ENCODE data around the gene ERN1. TPM values are rescaled to one million over a fixed set of nuclear protein-coding genes. Genes with fewer than 3 reads are reported as not detected.

Gene ERN1
- total and polyA plus RNA-seq, 2 of the 8 experiments (the other 6 are each of a cell fraction or from before 2014, with no cell fraction given), result 1.8 to 3.9 TPM

- TF ChIP-seq YY1 (IDR thresholded peaks at IDR 0.05; ENCODE audit: low read depth, low read length), result no peak
- TF ChIP-seq POLR2A (IDR thresholded peaks at IDR 0.05; ENCODE audit: control extremely low read depth in 1 of 2, low read depth in 2 of 2, low read length in 2 of 2), result peak; percentile 75 to 76
- no peak for TF ChIP-seq SIX5 (IDR thresholded peaks at IDR 0.05; ENCODE audit: low read depth, low read length)
- TF ChIP-seq KDM1A (IDR thresholded peaks at IDR 0.05; ENCODE audit: borderline replicate concordance, low read length), result no peak
- no peak for TF ChIP-seq ATF3 (IDR thresholded peaks at IDR 0.05; ENCODE audit: insufficient read depth, low read depth, low read length)
- peak in 1 of 2 experiments; percentile 63; a peak in 1 of 4 replicates for TF ChIP-seq HDAC2 (IDR thresholded peaks at IDR 0.05; ENCODE audit: borderline replicate concordance in 1 of 2, low read depth in 2 of 2, low read length in 2 of 2)
- peak; percentile 58; the same call in 1 of the 2 replicates for TF ChIP-seq RBBP5 (IDR thresholded peaks at IDR 0.05; ENCODE audit: borderline replicate concordance, low read depth, low read length)
- TF ChIP-seq KDM5A (IDR thresholded peaks at IDR 0.05; ENCODE audit: low read length), result no peak
- no peak for TF ChIP-seq RXRA (IDR thresholded peaks at IDR 0.05; ENCODE audit: insufficient read depth, low read depth, low read length)
- TF ChIP-seq RNF2 (IDR thresholded peaks at IDR 0.05; ENCODE audit: borderline replicate concordance, low read depth, low read length, missing control alignments, poor library complexity, severe bottlenecking), result no peak
- TF ChIP-seq JUND (IDR thresholded peaks at IDR 0.05; ENCODE audit: low read length), result no peak
Measured at GRCh38 chr17:64129765-64130558, at the start of gene ERN1 (continued).
